A673 (cell line): ENCODE data around the gene RBPMS2. TPM values are rescaled to one million over a fixed set of nuclear protein-coding genes. Genes with fewer than 3 reads are reported as not detected.

Experiments
- BruUV-seq: library from RNA; stranded (reverse); fragments of 400-500 nt; replicated peaks from 2 replicates; lab custom pipeline; 2021; lab: Mats Ljungman, UMichigan
- CTCF ChIA-PET: fragments of 300-600 bp; sonication (Branson Sonifier 250); formaldehyde crosslinking; loops from one replicate; lab custom pipeline; 2022; ENCODE audit warnings: antibody characterized with exemption; lab: Charles Lee
- POLR2A ChIA-PET: fragments of 300-600 bp; sonication (Branson Sonifier 250); formaldehyde crosslinking; loops from one replicate; lab custom pipeline; 2022; ENCODE audit warnings: antibody characterized with exemption; ENCODE audit not compliant: low non-redundant PET; lab: Charles Lee
- DNase-seq: peaks from one replicate; pipeline ENCODE4 v3.0.0-alpha.2; 2015; ENCODE audit warnings: low spot score
- H3K27ac ChIP-seq: fragments of 200-600 bp; sonication (generic); 2 replicates; pipeline ENCODE4 v1.5.1; 2016; ENCODE audit warnings: mixed run types, low read depth, mild to moderate bottlenecking, mixed read lengths, antibody characterized with exemption, low read length; ENCODE audit not compliant: poor library complexity, severe bottlenecking
- H3K27me3 ChIP-seq: fragments of 200-600 bp; sonication (generic); replicated peaks from 2 replicates; pipeline ENCODE4 v1.6.1; 2017; ENCODE audit warnings: mixed run types, low read depth, mild to moderate bottlenecking, mixed read lengths, antibody characterized with exemption, low read length; ENCODE audit not compliant: insufficient read depth, poor library complexity
- H3K36me3 ChIP-seq: fragments of 200-600 bp; sonication (generic); 2 replicates; pipeline ENCODE4 v1.6.1; 2016; ENCODE audit warnings: mixed run types, mild to moderate bottlenecking, mixed read lengths, antibody characterized with exemption, low read length; ENCODE audit not compliant: insufficient read depth, poor library complexity, severe bottlenecking
- H3K4me1 ChIP-seq: fragments of 200-600 bp; sonication (generic); 2 replicates; pipeline ENCODE4 v1.6.1; 2017; ENCODE audit warnings: mixed run types, mild to moderate bottlenecking, mixed read lengths, antibody characterized with exemption, low read length; ENCODE audit not compliant: insufficient read depth, poor library complexity, severe bottlenecking
- H3K4me3 ChIP-seq: fragments of 200-600 bp; sonication (generic); 2 replicates; pipeline ENCODE4 v1.5.1; 2016; ENCODE audit warnings: low read depth, mixed run types, mild to moderate bottlenecking, mixed read lengths, low read length; ENCODE audit not compliant: poor library complexity, severe bottlenecking
- H3K9me3 ChIP-seq: fragments of 200-600 bp; sonication (generic); 2 replicates; pipeline ENCODE4 v1.6.1; 2016; ENCODE audit warnings: mixed run types, low read depth, mild to moderate bottlenecking, mixed read lengths, antibody characterized with exemption, low read length; ENCODE audit not compliant: poor library complexity, severe bottlenecking
- CTCF ChIP-seq: fragments of 300-800, 200-600 bp; sonication (generic); conservative IDR thresholded peaks from 2 replicates; pipeline ENCODE4 v1.5.1; 2017; ENCODE audit warnings: low read depth, mild to moderate bottlenecking, antibody characterized with exemption, low read length, moderate library complexity, mixed read lengths
- EZH2 ChIP-seq: fragments of 200-600 bp; sonication (generic); IDR thresholded peaks from 2 replicates; pipeline ENCODE4 v1.6.1; 2017; ENCODE audit warnings: borderline replicate concordance, low read depth, mild to moderate bottlenecking, mixed read lengths, antibody characterized with exemption, low read length; ENCODE audit not compliant: poor library complexity, severe bottlenecking
- intact Hi-C: fragments of 100-400 bp; cut with micrococcal nuclease; formaldehyde crosslinking; loops from one replicate; pipeline ENCODE4 v1.10.0; 2022; ENCODE audit not compliant: unreplicated experiment
- total RNA-seq: library from RNA; stranded (reverse); gene quantifications from 2 replicates; pipeline ENCODE4 v1.2.3, GENCODE V29; 2021

The RBPMS2 gene
- total RNA-seq, 1 experiment from 2014 or later = 2.9 TPM

GRCh38 chr15:64753480-64754185, 21.8 kb downstream of the RBPMS2 start:
- no TSS peak for BruUV-seq
- Histone ChIP-seq H3K4me3 (no peak overlapping the region), H3K4me1 (no peaks in the 10 kb centered on the region), H3K27ac (no peak overlapping the region), H3K9me3 (no peaks in the 10 kb centered on the region), H3K36me3 (no peaks in the 10 kb centered on the region), H3K27me3 (no peaks in the 10 kb centered on the region)
- no peak for TF ChIP-seq CTCF
- TF ChIP-seq EZH2 = no peak
- ChIA-PET CTCF (interaction anchor here (0.6 kb wide), 1 partner anchor 355 kb away, joined by 6 read pairs; no protein-coding TSS in a partner anchor), POLR2A (no interaction called here)
- no peak for DNase-seq
- intact Hi-C loops = no loop called here

- no peak overlapping the region for H3K27ac ChIP-seq
- no TSS peak for BruUV-seq
- H3K4me1 ChIP-seq = no peaks in the 10 kb centered on the region
- ChIA-PET CTCF (no interaction called here), POLR2A (no interaction called here)
- no peak overlapping the region for H3K4me3 ChIP-seq
- H3K36me3 ChIP-seq = no peaks in the 10 kb centered on the region
- DNase-seq = no peak
- no peak for TF ChIP-seq EZH2
- no peak for TF ChIP-seq CTCF
- intact Hi-C loops = no loop called here
- H3K9me3 ChIP-seq = no peaks in the 10 kb centered on the region
- no peaks in the 10 kb centered on the region for H3K27me3 ChIP-seq
Measured at GRCh38 chr15:64751464-64751863, 23.9 kb downstream of the RBPMS2 start.

DNA sequence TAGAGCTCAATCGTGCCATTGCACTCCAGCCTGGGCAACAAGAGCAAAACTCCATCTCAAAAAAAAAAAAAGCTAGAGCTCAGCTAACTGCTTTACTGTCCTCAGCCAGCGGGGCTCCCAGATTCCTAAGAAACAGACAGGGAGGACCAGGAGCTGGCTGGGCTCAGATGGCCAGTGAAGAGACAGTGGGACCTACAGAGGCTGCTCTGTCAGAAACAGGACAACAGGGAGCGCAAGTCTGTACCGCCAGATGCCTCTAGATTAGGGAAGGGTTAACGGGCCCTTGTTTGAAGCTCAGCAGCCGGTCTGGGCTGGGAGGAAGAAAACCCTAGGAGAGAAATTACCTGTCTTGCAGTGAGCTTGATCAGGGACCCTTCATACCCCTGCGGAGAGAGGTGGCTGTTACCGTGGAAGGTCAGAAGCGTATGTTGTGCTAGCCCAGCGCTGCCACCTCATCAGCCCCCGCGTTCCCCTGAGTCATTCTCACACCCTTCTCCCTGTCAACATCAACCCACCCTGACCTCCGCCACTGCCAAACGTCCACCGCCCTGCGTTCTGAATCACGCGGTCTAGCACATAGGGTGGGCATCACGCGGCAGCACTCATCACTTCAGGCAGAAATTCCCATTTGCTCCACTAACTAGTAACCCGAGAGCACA, 25.3 kb downstream of the RBPMS2 start:
- Histone ChIP-seq H3K27me3 (no peaks in the 10 kb centered on the region), H3K4me3 (no peak overlapping the region), H3K36me3 (no peaks in the 10 kb centered on the region), H3K27ac (no peak overlapping the region), H3K4me1 (no peaks in the 10 kb centered on the region), H3K9me3 (no peaks in the 10 kb centered on the region)
- TF ChIP-seq CTCF (0 out of 2 replicates have a peak, but pooled peaks have one; percentile 15), EZH2 (no peak)
- intact Hi-C loops = no loop called here
- peak; percentile 21 for DNase-seq
- POLR2A ChIA-PET = interaction anchor here (0.6 kb wide), 2 partner anchors 24 to 60 kb away, joined by 3 to 4 read pairs; no protein-coding TSS in a partner anchor
- no TSS peak for BruUV-seq
- CTCF ChIA-PET = interaction anchor here (0.6 kb wide), 1 partner anchor 33 kb away, joined by 3 read pairs; no protein-coding TSS in a partner anchor
